OCI-LY7 (cell line): ENCODE results near the gene BCL2L13.

Experiments
- EZH2phosphoT487 ChIP-seq: fragments of 200-600 bp; sonication (generic); IDR thresholded peaks from 2 replicates; pipeline ENCODE4 v1.6.1; 2018; ENCODE audit warnings: low read depth, borderline replicate concordance, mild to moderate bottlenecking, mixed run types, antibody characterized with exemption, low read length, moderate library complexity, mixed read lengths
- TF ChIP-seq, protein P1 (sequence below): fragments of 200-600 bp; sonication (generic); conservative IDR thresholded peaks from 2 replicates; pipeline ENCODE4 v1.5.1; 2014; ENCODE audit warnings: mild to moderate bottlenecking, antibody characterized with exemption, low read length, moderate library complexity, mixed read lengths

DNA sequence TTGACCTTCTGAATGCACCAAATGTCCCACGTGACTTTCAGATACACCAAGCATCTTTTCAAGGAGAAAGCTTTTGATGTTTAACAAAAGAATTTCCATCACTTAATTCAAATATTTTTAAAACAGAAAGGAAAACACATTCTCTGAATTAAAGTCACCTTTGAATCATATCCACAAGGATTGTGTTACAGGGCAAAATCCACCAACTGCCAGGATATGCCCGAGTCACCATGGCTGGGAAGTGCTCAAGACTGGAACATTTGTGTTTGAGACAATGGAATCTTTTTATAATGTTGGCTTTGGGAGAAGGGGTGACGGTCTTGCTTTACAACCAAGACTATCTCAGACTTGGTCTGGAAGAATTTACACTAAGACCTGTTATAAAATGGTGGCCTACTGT is 94.9 kb downstream of the BCL2L13 start:
- TF ChIP-seq, protein P1, sequence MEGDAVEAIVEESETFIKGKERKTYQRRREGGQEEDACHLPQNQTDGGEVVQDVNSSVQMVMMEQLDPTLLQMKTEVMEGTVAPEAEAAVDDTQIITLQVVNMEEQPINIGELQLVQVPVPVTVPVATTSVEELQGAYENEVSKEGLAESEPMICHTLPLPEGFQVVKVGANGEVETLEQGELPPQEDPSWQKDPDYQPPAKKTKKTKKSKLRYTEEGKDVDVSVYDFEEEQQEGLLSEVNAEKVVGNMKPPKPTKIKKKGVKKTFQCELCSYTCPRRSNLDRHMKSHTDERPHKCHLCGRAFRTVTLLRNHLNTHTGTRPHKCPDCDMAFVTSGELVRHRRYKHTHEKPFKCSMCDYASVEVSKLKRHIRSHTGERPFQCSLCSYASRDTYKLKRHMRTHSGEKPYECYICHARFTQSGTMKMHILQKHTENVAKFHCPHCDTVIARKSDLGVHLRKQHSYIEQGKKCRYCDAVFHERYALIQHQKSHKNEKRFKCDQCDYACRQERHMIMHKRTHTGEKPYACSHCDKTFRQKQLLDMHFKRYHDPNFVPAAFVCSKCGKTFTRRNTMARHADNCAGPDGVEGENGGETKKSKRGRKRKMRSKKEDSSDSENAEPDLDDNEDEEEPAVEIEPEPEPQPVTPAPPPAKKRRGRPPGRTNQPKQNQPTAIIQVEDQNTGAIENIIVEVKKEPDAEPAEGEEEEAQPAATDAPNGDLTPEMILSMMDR: no peak
- TF ChIP-seq EZH2phosphoT487: no peak
